IPS-18c (cell line): ENCODE data around the gene GIGYF2.
"Not testable (repeated sequence)": the region's sequence is repeated elsewhere in the genome, so short reads cannot be mapped to it uniquely, and the experiment has no call there.

Source experiments
- H3K4me3 ChIP-seq: 2 replicates; pipeline ENCODE4 v1.7.0; 2013; ENCODE audit warnings: low read depth, mild to moderate bottlenecking, low read length, moderate library complexity; ENCODE audit not compliant: insufficient read depth
- H3K9me3 ChIP-seq: one replicate; pipeline ENCODE4 v1.6.1; 2013; ENCODE audit warnings: mild to moderate bottlenecking, low read length, moderate library complexity; ENCODE audit not compliant: control insufficient read depth, insufficient read depth

The GIGYF2 gene

GRCh38 chr2:232681527-232681926 lies 15.6 kb upstream of the GIGYF2 start:
- H3K4me3 ChIP-seq, result no peak overlapping the region
- H3K9me3 ChIP-seq, result no peaks in the 10 kb centered on the region

- H3K9me3 ChIP-seq, result no peaks in the 10 kb centered on the region
- H3K4me3 ChIP-seq, result no peak overlapping the region
These were observed 13.8 kb upstream of the GIGYF2 start for GRCh38 chr2:232683368-232683767.

GRCh38 chr2:232685391-232685790 lies 11.7 kb upstream of the GIGYF2 start:
- not testable (repeated sequence) for H3K9me3 ChIP-seq, H3K4me3 ChIP-seq

DNA sequence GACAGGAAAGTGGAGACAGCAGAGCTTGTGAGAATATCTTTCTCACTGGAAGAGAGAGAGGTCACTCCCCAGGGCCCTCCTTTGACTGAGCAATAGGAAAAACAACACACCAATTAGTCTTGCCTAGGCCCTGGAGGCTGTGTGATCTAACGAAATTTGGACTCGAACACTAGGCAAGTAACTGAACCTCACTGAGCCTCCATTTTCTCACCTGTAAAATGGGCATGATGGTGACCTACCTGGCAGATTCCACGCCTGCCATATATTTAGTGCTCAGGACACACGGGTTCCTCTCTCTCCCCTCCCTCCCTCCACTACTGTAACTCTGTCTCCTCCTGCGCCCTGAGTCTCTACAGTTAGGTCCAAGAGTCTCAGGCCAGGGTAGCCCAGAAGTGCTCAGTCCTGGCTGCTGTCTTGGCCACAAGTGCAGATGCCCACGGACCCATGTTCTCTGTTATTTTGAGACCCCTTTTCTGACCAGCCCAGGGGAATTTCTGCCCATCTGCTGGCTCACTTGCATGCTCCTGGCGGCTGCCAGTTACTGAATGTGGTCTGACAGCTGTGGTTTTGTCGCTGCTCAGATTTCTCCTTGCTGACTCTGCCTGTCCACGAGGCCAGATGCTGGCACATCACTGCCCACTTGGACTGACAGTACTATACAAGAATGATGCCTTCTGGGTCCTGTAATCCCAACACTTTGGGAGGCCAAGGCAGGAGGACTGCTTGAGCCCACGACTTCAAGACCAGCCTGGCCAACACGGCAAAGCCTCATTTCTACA lies 9.6 kb upstream of the GIGYF2 start:
- Histone ChIP-seq H3K9me3 (no peaks in the 10 kb centered on the region), H3K4me3 (no peak overlapping the region)

DNA sequence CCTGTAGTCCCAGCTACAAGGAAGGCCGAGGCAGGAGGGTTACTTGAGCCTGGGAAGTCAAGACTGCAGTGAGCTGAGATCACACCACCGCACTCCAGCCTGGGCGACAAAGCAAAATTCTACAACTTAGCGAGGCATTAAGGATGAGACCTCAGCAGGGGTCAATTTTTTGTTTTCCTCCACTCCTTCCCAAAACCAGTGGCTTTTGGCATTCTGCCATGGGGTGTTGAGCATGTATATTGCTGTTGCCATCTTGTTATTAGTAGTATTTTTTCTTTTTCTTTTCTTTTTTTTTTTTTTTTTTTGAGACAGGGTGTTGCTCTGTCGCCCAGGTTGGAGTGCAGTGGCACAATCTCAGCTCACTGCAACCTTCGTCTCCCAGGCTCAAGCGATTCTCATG lies 8.9 kb upstream of the GIGYF2 start:
- Histone ChIP-seq H3K9me3 (no peaks in the 10 kb centered on the region), H3K4me3 (no peak overlapping the region)

DNA sequence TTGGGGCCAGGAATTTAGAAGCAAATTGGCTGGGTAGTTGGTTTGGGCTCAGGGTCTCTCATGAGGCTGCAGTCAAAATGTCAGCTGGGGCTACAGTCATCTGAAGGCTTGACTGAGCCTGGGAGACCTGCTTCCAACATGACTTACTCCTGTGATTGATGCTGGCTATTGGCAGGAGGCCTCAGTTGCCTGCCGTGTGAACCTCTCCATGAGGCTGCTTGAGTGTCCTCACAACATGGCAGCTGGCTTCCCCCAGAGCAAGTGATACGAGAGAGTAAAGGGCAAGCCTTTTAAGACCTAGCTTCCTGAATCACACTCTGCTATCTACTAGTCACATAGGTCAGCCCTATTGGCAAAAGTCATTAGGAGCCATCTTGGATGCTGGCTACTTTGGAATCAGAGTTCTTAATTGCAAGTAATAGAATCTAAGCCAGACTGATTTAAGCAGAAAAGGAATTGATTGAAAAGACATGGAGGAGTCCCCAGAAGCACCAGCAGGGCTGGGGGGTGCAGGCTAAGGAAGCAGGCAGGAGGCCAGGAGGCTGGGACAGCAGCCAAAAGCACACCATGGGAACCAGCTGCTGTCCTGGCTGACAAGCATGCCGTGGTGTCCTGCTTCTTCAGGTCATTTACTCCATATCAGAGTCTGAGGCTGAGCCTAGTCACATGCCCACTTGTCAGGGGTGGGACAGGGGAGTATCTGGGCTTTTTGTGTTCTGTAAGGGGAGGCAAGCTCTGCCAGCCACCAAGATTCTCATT lies 7.8 kb upstream of the GIGYF2 start:
- Histone ChIP-seq H3K4me3 (no peak overlapping the region), H3K9me3 (no peaks in the 10 kb centered on the region)

DNA sequence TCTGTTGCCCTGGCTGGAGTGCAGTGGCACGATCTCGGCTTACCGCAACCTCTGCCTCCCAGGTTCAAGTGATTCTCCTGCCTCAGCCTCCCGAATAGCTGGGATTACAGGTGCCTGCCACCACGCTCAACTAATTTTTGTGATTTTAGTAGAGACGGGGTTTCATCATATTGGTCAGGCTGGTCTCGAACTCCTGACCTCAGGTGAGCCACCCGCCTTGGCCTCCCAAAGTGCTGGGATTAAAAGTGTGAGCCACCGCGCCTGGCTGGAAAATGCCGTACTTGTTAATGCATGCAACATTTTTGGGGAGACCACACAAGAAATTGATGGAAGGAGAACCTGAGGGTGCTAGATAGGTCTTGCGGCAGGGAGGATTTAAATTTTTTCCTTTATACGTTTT lies 6.0 kb upstream of the GIGYF2 start:
- H3K4me3 ChIP-seq, H3K9me3 ChIP-seq: not testable (repeated sequence)

DNA sequence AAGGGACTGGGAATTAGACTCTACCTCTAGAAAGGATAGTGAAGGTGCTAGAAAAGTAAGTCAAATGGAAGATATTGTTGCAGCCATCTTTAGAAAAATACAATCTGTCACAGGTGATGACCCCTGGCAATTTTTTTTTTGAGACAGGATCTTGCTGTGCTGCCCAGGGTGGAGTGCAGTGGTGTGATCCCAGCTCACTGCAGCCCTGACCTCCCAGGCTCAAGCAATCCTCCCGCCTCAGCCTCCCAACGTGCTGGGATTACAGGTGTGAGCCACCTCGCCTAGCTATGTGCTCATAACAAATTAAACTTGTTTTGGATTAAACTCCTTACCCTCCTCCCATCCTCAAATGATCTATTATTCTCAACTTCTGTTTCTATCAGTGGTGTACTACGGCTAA lies 3.8 kb upstream of the GIGYF2 start:
- Histone ChIP-seq H3K9me3 (no peaks in the 10 kb centered on the region), H3K4me3 (no peak overlapping the region)

DNA sequence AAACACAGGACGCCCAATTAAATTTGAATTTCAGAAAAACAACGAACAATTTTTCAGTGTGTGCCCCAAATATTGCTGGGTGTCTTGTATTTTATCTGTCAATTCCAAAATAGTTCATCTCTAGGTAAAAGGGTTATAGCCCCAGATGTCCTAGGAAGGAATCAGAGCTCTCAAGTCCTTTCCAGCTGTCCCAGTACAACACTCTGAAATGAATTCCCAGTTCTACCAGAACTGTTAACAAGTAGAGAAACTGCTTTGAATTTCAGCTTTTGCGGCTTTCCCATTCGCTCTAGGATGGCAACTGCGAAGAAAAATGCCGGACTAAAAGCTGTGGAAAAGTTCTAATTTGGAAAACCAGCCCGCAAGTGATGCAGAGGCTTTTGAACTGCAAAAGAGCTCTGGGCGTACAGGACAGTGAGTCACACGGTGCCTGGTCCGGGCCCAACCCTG lies 497 bp upstream of the GIGYF2 start:
- no peaks in the 10 kb centered on the region for H3K9me3 ChIP-seq
- peak overlapping the region; percentile 34; the same call in 1 of the 2 replicates for H3K4me3 ChIP-seq

DNA sequence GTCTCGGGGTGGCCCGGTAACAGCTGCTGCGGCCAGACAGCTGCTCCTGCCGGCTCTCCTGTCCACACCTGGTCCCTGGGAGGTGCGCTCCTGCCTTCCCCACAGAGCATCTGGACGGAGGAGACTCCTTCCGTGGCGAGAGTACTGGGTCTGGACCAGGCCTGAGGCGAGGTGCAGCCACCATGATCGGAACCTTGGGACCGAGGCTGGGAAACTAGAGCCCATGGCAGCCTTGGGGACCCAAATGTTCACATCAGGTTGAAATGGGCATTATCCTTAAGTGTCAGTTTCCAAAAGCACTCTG lies 628 bp downstream of the GIGYF2 start:
- no peaks in the 10 kb centered on the region for H3K9me3 ChIP-seq
- H3K4me3 ChIP-seq, result peak overlapping the region; percentile 95

DNA sequence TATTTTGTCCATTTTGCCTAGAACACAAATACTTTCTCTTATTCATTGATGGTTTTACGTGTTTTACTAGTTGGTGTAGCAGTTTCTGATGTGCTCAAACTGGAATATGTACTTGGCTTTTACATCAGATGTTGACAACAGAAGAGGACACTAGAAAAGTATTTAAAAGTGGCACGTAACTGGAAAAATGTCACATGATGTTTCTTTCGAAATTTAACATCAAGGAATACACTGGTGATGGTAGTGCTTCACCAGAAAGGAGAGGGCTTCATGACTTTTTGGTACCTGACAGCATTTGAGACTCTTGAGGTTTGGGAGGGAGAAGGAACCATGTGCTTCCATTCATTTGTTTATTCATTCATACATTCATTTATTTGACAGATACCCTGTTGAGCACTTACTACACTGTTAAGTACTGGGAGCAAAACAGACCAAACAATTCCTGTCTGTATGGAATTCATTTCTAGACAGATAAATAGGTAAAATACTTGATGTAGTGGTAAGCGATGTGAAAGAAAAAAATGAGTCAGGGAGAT lies 1.5 kb downstream of the GIGYF2 start:
- peak overlapping the region; percentile 0; the same call in 1 of the 2 replicates for H3K4me3 ChIP-seq

GRCh38 chr2:232699110-232699509 lies 2.0 kb downstream of the GIGYF2 start:
- H3K4me3 ChIP-seq, result peak overlapping the region; percentile 0; the same call in 1 of the 2 replicates
- H3K9me3 ChIP-seq, result no peaks in the 10 kb centered on the region

More for the DNA sequence above, 1.5 kb downstream of the GIGYF2 start:
- H3K9me3 ChIP-seq, result no peaks in the 10 kb centered on the region

GRCh38 chr2:232700154-232700553 lies 3.0 kb downstream of the GIGYF2 start:
- Histone ChIP-seq H3K9me3 (no peaks in the 10 kb centered on the region), H3K4me3 (no peak overlapping the region)

DNA sequence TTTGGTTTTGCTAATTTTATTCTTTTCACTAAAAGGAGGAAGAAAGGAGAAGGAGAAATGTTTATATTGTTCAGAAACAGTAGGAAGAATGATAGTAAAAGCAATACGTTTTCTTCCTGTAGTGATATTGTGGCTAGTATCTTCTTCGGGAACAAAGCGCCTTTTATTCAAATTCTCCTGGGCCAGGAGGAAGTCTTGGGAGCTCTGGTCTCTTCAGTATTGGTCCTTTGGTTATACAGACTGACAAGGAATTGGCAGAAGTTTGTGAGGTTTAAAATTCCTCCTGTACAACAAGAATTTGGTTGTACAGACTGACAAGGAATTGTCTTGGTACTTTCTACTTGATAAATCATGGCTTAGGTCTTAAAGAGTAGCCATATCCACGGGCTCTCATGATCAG lies 9.9 kb downstream of the GIGYF2 start:
- Histone ChIP-seq H3K4me3 (no peak overlapping the region), H3K9me3 (no peaks in the 10 kb centered on the region)

- Histone ChIP-seq H3K9me3 (no peaks in the 10 kb centered on the region), H3K4me3 (no peak overlapping the region)
These were observed 16.4 kb downstream of the GIGYF2 start for GRCh38 chr2:232713505-232713904.

- Histone ChIP-seq H3K9me3 (no peaks in the 10 kb centered on the region), H3K4me3 (no peak overlapping the region)
These were observed 17.8 kb downstream of the GIGYF2 start for GRCh38 chr2:232714969-232715368.

- not testable (repeated sequence) for H3K9me3 ChIP-seq, H3K4me3 ChIP-seq
These were observed 22.9 kb downstream of the GIGYF2 start for GRCh38 chr2:232720056-232720455.

GRCh38 chr2:232721261-232721660 lies 24.1 kb downstream of the GIGYF2 start:
- Histone ChIP-seq H3K4me3 (no peak overlapping the region), H3K9me3 (no peaks in the 10 kb centered on the region)
